Stimulated activated CD4-positive, alpha-beta T cell treated with anti-CD3 and anti-CD28 coated beads, Interleukin-4, amount 100 ng/mL, for 24 hours (primary cell): ENCODE results near the gene SPATA2.
"Not testable (repeated sequence)": the region's sequence is repeated elsewhere in the genome, so short reads cannot be mapped to it uniquely, and the experiment has no call there.

Experiments
- DNase-seq: peaks from one replicate; pipeline ENCODE4 v3.0.0-alpha.2; 2020

The SPATA2 gene

DNA sequence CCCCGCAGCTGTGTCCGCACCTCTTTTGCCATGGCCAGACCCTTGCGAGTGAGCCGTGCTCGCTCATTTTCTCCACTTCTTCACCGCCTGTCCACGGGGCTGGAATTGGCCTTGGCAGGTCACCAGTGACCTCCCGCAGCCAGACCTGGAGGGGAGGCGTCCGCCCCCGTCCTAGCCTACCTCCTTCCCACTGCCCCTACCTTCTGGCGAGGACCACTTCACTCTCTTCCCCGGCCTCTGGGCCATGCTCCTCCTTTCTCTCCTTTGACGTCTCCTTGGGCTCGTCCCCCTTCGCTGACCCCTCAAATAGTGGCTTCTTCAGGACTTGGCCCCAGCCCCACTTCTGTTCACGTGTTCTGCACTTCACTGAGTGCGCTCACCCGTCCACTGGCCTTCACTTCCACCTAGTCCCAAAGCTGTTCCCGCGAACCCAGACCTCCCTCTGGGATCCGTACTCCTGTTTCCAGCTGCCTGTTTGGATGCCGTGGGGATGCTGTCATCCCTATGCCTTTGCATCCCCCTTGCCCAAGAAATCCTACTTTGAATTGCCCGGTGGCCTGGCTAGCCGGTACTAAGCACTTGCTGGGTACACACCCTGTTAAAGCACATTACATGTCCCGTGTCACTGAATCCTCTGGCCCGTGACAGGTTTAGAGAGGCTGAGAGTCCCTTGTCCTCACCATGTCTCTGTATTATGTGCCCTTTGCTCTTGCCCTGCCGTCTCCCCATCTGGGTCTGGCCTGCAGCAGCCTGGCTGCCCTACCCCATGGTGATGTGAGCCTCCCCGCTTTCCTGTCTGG is 33.0 kb downstream of the SPATA2 start:
- no peak for DNase-seq

DNA sequence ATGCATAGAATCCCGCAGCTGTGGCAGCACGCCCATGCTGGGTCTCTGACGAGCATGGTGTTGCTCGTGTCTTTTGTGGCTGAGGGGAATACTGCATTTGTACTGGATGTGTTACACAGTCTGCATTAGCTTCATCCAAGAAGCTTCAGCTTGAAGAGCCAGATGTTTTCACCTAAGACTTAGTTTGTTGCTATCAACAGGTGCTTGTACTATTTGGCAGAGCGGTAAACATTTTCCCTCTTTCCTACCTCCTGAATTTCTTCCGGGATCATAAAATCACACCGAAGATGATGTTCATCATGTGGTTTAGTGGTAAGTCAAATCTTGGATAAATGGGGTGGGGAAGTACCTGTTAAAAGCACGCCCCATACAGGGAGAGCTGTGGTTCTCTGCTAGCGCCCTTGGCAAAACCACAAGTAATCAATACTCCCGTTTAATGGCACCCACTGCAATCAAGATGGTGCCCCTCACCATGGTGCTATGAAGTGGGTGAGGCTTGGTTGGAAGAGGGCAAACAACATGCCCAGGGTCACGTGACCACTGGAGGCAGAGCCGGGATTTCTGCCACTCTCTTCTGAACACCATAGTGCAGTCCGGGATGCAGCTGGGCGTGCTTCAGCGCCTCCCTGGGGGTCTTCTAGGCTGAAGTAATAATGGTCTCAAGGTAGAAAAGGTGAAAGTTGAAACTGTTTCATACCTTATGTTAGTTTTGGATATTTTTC is 34.4 kb downstream of the SPATA2 start:
- no peak for DNase-seq

DNA sequence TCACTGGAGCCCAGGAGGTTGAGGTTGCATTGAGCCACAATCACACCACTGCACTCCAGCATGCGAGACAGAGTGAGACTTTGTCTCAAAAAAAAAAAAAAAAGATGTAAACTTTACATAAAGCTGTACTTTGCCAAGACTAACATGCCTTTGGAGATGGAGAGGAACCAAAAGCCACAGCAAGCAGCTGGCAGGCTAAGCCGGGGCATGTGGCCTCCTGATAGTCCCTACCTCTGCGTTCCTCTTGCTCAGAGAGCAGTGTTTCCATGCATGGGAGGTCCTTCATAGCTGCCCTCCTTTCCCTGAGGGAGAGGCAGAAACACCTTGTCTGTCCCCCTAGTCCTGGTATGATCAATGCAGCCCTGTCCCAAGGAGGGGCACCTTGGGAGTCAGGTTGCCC is 35.2 kb downstream of the SPATA2 start:
- no peak for DNase-seq

DNA sequence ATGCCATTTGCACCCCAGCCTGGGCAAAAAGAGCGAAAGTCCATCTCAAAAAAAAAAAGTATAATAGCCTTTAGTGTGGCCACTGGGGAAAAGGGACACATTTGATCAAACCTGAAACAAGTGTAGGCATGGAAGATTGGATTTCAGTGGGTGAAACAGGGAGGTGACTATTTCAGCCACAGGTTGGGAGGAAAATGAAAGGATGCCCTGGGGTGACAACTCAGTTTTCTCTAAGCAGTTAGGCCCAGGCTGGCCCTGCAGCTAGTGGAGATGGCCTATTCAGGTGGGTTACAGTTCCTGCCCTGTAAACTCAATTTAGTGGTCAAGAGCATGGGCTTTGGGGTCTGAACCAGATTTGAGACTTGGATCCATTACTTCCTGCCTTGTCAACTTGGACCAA is 36.4 kb downstream of the SPATA2 start:
- no peak for DNase-seq

DNA sequence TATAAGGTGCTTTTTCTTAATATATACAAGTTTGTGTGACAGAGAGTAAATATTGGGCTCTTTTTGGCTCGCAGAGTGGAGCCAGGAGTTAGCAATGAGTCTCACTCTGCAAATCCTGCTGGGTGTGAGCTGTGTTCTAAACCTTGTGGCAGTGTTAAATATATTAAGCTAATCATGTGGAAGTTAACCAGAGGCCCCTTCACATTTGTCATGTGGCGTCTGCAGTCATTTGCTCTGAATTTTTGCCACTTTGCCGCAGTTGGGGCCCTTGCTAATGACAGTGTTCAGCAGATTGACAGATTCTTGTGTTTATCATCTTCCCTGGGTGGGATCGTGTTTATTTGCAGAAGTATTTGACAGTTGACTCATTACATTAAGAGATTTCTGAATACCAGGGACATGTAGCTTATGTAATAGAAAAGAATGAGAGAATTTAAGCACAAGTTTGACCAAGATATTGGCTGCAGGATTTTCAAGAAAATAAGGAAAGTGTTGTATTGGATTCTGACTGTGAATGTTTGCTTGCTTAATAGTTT is 37.9 kb downstream of the SPATA2 start:
- DNase-seq, result no peak

DNA sequence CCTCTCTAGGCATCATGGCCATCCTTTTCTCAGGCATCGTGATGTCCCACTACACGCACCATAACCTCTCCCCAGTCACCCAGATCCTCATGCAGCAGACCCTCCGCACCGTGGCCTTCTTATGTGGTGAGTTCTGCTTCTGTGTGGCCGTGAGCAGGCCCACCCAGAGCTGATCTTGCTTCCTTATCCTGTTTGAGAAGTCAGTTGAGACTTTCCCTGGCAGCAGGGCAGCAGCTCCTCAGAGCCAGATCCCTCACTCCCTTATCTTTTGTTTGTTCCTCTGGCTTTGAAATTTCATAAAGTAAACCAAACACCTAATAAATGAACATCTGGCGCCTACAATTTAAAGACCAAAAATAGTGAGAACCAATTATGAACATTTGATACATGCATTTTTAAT is 40.6 kb downstream of the SPATA2 start:
- DNase-seq, result no peak

DNA sequence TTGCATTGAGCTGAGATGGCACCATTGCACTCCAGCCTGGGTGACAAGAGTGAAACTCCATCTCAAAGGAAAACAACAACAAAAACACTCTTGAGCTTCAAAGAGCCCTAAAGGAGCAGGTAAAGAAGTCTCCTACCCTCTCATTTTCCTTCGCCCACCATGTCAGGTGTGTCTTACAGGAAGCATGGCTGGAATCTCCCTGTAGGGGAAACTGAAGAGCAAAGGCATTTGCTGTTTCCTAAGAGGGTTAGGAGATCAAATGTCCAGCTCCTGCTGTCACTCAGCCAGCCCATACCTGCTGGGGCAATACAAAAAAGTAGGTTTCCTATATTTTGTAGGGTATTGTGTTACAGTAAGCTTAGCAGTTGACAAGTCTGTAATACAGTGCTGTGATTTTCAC is 43.3 kb downstream of the SPATA2 start:
- DNase-seq, result no peak

DNA sequence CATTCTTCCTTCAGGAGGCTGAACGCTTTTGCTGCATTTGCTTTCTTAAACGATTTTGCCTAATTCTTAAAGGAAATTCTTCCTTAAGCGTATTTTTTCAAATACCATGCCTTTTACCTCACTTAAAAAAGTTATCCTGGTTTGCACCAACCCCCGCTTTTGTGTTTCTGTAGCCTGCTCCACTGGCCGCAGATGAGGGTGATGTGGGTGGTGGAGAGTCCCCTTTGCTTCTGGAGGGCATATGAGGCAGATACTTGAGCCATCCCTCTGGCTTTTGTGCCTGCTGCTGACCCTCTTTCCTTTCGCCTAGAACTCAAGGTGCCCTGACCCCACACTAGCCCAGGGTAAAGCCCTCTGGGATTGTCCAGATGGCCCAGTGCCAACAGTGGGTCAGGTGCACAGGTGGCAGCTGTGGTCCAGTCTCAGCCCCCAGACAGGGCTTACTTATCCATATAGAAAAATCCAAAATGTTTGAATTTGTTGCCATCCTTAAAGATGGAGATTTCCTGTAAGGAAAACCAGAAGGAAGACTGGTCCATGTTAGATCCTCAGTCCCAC is 43.9 kb downstream of the SPATA2 start:
- no peak for DNase-seq

DNA sequence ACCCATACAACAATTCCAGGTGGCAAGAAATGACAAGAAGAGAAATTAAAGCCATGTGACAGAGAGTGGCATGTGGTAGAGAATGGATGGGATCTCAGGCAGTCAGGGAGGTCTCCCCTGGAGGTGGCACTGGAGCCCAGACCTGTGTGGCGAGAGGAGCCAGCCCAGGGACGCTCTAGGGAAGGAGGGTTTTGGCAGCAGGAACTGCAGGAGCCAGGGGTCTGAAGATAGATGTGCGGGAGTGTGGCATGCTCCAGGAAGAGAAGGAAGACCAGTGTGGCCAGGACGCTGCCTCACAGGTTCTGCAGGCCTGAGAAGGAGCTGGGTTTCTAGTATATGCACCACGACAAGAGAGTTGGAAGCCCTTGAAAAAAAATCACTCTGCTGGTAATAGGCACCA is 45.1 kb downstream of the SPATA2 start:
- no peak for DNase-seq

DNA sequence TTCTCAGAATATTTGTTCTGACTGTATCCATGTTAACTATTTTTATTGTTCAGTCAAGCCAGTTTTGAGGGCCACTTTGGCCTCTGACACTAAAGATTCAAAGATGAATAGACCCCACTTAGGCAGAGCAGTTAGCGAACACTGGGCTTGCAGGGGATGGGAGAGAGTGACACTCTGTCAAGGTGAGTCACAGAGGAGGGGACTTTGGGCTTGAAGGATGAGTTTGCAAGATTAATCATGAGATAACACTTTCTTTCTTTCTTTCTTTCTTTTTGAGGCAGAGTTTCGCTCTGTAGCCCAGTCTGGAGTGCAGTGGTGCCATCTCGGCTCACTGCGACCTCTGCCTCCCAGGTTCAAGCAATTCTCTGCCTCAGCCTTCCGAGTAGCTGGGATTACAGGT is 46.4 kb downstream of the SPATA2 start:
- no peak for DNase-seq

DNA sequence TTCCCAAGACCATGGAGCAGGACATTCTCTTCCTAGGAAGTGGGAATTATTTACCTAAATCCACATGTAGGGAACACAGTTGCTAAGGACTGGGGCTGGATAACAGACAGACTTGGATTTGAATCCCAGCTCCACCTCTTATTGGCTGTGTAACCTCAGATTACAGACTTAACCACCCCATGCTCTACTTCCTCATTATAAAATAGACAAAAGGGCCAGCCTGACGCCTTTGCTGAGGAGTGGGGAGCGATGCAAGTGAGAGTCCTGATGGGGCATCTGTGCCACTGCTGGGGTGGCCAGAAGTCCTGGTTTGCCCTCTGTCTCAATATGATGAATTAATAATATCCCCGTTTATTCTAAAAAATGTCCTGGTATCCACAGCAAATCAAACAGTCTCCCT is 46.8 kb downstream of the SPATA2 start:
- DNase-seq, result no peak

DNA sequence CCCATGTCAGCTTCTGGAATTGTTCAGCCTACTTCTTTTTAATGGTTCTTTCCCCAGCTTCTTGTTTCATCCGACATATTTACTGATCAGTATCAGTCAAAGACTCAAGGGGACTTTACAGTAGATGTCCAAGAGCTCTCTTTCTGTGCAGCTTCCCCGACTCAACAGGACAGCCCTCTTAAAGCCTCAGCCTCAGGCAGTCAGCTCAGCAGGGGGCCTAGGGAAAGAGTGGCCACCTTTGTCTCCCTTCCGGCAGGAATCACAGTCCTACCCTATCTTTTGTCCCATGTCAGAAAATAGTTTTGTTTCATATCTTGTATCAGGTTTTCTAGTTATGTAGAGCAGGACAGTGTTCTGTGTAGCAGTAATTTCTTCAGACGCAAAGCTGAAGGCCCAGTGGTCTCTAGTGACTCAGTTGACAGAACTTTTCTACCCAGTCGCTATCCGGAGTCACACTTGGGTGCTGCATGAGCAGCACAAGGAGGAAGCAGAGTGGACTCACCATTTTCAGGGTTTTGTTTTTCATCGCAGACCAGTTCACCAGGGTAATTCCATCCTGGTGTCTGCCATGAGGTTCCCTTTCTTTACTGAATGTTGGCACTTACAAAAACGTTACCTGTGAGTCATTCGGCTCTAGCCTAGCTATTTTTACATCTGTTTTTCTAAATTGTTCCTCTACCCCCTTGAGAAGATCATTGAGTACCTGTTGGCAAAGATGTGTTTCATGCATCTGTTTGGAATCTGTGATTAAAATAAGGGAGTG is 47.7 kb downstream of the SPATA2 start:
- no peak for DNase-seq

DNA sequence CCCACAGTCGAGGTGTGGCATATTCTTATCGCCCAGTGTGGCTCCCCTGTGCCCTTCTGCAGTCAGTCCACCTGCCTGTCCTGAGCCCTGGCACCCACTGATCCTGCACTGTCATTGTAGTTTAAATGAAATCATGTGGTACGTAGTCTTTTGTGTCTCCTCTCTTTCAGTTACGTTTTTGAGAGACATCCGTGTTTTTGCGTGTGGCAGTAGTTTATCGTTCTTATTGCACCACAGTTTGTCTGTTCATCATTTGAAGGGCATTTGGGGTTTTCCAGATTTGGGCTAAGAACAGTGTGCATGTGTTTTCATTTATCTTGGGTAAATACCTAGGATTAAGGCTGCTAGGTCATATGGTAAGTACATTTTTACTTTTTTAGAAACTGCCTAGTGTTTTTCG is 49.3 kb downstream of the SPATA2 start:
- no peak for DNase-seq

DNA sequence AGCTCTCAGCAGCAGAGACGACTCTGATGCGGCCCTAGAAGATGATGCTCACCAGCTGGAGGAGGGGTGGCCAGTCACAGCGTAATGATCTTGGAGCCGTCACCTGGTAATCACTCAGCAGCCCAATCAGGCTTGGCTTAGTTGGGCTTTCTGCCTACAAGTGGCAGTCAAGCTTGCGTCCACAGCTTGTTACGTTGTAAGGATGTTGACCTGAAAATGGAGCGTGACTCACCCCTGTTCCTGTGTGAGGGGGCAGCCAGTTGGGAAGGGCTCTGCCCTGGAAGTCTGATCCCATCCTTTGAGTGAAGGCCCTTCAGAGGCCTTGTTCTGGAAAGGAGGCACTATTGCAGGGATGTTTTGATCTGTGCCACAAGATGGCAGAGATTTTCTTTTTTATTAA is 49.8 kb downstream of the SPATA2 start:
- no peak for DNase-seq

DNA sequence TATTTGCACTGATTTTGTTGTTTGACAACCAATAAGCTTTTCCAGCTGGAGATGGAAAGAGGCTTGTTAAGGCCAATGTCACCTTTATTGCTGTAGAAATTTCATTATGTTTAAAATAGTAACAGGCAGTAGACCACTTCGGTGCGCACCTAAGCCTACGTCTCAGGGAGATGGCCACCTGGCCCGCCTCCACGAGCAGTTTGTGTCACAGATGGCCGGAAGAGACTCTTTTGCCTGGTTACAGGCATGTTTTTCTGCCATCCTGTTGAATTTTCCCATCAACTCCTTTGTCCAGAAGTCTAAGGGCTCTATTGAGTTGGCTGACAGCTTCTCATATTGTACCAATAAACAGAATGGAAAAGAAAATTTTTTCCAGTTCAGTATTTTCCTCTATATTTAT is 51.7 kb downstream of the SPATA2 start:
- DNase-seq, result no peak

DNA sequence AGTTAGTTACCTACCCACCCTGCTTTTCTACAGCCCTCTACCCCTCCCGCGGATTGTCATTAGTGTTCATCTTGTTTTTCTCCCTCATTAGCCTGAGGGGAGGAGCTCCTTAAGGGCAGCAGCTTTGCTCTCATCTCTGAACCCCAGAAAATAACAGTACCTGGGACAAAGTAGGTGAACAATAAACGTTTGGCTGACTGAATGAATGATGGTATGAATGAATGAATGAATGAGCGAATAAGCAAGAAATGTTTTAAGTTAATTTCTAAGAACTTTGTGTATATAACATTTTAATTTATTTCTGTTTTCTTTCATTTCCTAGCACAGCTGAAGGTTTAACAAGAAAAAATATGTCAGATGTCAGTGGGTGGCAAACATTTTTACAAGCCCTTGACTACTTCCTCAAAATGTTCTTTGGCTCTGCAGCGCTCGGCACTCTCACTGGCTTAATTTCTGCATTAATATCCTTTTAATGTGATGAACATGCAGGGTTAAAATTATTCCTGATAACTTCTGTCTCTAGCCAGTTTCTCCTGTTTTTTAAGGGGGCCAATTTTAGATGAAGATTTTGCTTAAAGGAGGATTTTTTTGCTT is 52.6 kb downstream of the SPATA2 start:
- DNase-seq, result no peak

DNA sequence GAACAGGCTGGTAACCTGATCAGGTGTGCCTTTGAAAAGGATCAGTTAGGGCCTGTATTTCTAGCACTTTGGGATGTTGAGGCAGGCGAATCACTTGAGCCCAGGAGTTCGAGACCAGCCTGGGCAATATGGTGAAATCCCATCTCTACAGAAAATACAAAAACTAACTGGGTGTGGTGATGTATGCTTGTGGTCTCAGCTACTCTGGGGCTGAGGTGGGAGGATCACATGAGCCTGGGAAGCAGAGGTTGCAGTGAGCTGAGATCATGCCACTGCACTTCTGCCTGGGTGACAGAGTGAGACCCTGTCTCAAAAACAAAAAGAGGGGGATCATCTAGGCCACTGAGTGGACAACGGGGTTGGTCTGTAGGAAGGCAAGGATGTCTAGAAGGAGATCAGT is 54.1 kb downstream of the SPATA2 start:
- DNase-seq, result not testable (repeated sequence)

DNA sequence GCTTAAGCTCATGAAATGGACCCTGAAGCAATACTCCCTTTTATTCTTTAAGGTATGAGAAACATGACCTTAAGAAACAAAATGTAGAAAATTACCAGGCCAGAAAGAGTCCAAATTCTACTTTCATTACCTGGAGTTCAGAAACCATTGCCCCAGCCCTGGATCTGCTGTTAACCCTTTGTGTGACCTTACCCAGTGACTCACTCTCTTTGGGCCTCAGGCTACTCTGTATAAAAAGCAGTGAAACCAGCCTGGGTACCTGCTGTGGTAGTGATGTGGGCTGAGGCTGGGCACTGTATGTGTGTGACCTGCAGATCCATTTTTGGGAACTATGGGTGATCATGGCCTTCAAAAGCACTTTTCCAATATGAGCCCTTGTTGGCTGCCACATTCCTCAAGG is 55.5 kb downstream of the SPATA2 start:
- no peak for DNase-seq

DNA sequence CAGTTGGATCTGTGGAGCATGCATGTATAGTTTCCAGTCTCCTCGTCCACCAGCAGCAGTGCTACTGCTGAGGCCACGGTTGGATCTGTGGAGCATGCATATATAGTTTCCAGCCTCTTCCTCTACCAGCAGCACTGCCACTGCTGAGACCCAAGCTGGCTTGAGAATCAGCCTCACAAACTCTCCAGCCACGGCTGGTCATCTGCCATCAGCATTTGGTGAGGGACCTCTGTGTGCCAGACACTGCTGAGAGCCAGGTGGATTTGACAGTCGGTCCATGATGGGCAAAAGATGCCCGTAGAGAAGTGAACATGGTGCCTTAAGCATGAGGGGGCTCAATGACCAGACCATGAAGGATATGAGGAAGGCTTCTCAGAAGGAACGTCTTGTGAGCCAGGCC is 56.3 kb downstream of the SPATA2 start:
- no peak for DNase-seq

DNA sequence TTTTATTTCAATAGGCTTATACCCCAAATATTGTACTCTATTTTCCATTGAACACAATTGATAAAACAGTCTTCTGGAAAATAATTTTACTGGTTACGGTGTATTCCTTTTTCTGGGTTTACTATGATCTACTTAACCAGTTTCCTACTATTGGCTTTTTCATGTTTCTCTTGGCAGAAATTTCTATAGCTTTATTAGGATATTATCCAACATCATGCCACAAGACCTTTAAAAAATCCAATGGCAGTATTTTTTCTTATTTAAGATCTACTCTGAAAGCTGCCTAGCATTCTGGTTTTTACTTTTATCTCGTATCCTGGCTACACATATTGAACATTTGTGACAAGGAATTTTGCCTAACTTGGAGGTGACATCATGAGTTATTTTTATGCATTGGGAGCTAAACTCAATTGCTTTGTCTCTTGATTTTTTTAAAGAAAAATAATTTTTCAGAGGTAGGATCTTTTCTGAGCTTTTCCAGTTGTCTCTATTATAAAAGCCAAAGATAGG is 57.2 kb downstream of the SPATA2 start:
- DNase-seq, result no peak

DNA sequence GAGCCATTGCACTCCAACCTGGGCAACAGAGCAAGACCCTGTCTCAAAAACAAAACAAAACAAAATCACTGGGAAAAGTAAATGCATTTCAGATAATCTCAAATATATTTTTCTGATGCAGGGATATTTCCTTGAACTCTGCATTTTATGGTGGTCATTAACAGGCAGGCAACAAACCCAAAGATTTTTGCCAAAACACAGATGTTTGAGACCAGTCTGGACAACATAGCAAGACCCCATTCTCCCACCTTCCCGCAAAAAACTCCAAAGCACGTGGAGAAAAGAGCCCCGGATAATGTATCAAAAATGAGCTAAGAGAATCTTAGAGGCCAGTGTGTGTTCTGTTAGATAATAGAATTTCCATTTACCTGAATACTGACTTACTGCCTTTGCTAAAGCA is 58.4 kb downstream of the SPATA2 start:
- no peak for DNase-seq

DNA sequence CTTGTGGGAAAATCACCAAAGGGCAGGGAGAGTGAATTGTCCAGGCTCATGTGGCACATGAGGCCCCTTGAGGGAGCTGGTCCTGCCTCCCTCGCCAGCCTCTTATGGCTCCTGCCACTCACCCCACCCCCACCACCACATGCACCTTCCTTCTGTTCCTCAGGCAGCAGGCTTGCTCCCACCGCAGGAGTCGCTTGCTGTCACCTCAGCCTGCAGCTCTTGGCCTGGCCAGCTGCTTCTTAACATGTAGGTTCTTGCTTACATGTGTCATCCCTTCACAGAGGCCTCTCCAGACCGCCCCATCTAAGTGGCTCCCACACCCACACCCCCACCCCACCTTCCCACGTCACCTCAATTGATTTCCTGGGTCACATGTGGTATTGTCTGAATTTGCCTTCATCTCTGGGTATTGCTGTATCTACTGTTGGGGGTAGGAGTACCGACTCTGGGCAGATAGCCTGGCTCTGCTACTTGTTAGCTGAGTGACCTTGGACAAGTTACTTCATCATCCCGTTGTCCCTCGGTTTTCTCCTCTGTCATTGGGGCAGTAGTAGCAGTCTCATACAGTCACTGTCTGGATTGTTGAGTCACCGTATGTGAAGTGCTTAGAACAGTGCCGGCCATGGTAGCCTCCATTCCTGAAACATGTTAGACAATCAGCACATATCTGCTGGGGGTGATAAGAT is 61.0 kb downstream of the SPATA2 start:
- no peak for DNase-seq
